Measurements from ENCODE around the gene ENAH.

GRCh38 chr1:225666495-225666894 is 13.6 kb upstream of the ENAH start:
- TF ChIP-seq CTCF (conservative IDR thresholded peaks at IDR 0.05; ENCODE audit: low read length): no peak
- no peak for TF ChIP-seq EZH2phosphoT487 (IDR thresholded peaks at IDR 0.05; ENCODE audit: borderline replicate concordance)
